Spleen (tissue), 11 donors: ENCODE data around the gene C1QA. TPM values are rescaled to one million over a fixed set of nuclear protein-coding genes. Genes with fewer than 3 reads are reported as not detected.

Experiments used
- DNase-seq: peaks from one replicate; pipeline ENCODE4 v3.0.0-alpha.2; 2020
- H3K27ac ChIP-seq, 8 donors: fragments of 200-600 bp; sonication (generic) in 7 of 8; 1 replicate in 4 of 8; 2 replicates in 4 of 8; pipeline versions ENCODE4 v1.5.0 to v1.8.0; 2016 to 2021; ENCODE audit warnings: inconsistent platforms in 4 of 8, mild to moderate bottlenecking in 4 of 8, moderate library complexity in 1 of 8
- H3K27me3 ChIP-seq, 7 donors: fragments of 200-600 bp; sonication (generic) in 6 of 7; replicated peaks in 1 of 7; 1 replicate in 4 of 7; 2 replicates in 3 of 7; pipeline versions ENCODE4 v1.5.0 to v1.8.0; 2016 to 2021; ENCODE audit warnings: inconsistent platforms in 3 of 7, mild to moderate bottlenecking in 1 of 7
- H3K36me3 ChIP-seq, 6 donors: fragments of 200-600 bp; sonication (generic) in 5 of 6; 1 replicate in 4 of 6; 2 replicates in 2 of 6; pipeline versions ENCODE4 v1.5.0 to v1.8.0; 2016 to 2021; ENCODE audit warnings: inconsistent platforms in 2 of 6
- H3K4me1 ChIP-seq, 6 donors: fragments of 200-600 bp; sonication (generic) in 5 of 6; 1 replicate in 3 of 6; 2 replicates in 3 of 6; pipeline versions ENCODE4 v1.5.0 to v1.8.0; 2016 to 2021; ENCODE audit warnings: inconsistent platforms in 3 of 6
- H3K4me3 ChIP-seq, 8 donors: fragments of 200-600 bp; sonication (generic) in 7 of 8; 1 replicate in 4 of 8; 2 replicates in 4 of 8; pipeline versions ENCODE4 v1.5.0 to v1.8.0; 2016 to 2021; ENCODE audit warnings: inconsistent platforms in 4 of 8, mild to moderate bottlenecking in 4 of 8, moderate library complexity in 2 of 8
- H3K9me3 ChIP-seq, 8 donors: fragments of 200-600 bp; sonication (generic) in 7 of 8; 1 replicate in 4 of 8; 2 replicates in 4 of 8; pipeline versions ENCODE4 v1.5.0 to v1.8.0; 2016 to 2021; ENCODE audit warnings: inconsistent platforms in 4 of 8
- POLR2A ChIP-seq, 3 donors: fragments of 450-650 bp; IDR thresholded peaks; one replicate each; pipeline ENCODE4 v1.5.1; 2017; ENCODE audit warnings: antibody characterized with exemption in 3 of 3, mild to moderate bottlenecking in 1 of 3
- POLR2AphosphoS5 ChIP-seq, 3 donors: sonication (generic); formaldehyde crosslinking; IDR thresholded peaks; one replicate each; pipeline ENCODE4 v1.5.1; 2017; ENCODE audit warnings: antibody characterized with exemption in 3 of 3
- WGBS, 5 donors: extraction: QIAGEN DNeasy Blood & Tissue Kit in 3 of 5; methylation state at CpG; one replicate each; pipeline versions ENCODE4 v1.1.5 to v1.1.7; 2013 to 2018; 5-methylcytosine and 5-hydroxymethylcytosine counted together
- intact Hi-C: fragments of 100-400 bp; cut with DNase I; formaldehyde crosslinking; loops from one replicate; pipeline ENCODE4 v1.15.0; 2023; ENCODE audit warnings: low total_unique reads
- polyA plus RNA-seq, 3 donors: library from polyadenylated mRNA; stranded (reverse); fragments of 200-250 nt; gene quantifications; one replicate each; pipeline ENCODE4 v1.2.1, GENCODE V29; 2013
- total RNA-seq, 7 donors: library from RNA; depleted of rRNA in 3 of 7; stranded (reverse); fragments of >200 nt in 3 of 7; fragmentation: NEBNext Ultra II Directional in 4 of 7; extraction: Animal tissue kit (Norgen Biotek cat#: 25700) in 4 of 7; gene quantifications; one replicate each; pipeline versions ENCODE4 v1.1.0 to v1.2.1, GENCODE V29; 2016 to 2021
- TF ChIP-seq, protein P1 (sequence below), 11 experiments: fragments of 200-600 bp in 7 of 11; fragments of 450-650 bp in 4 of 11; sonication (generic) in 4 of 11; IDR thresholded peaks in 8 of 11; conservative IDR thresholded peaks in 3 of 11; 1 replicate in 7 of 11; 2 replicates in 4 of 11; pipeline versions ENCODE4 v1.4.0 to v1.8.0; 2016 to 2021; ENCODE audit warnings: antibody characterized with exemption in 11 of 11, inconsistent platforms in 4 of 11, mild to moderate bottlenecking in 1 of 11
- donor health status: healthy with polysubstance abuse.
- donor health status: DM: no; HTN: no; CAD: no; lungs with moderate emphysema.
- donor health status: DM: no; HTN: no; CAD: no.
- donor health status: Bipolar disorder and iron deficiency.
- donor health status: healthy.
- donor health status: DM: no; HTN: no; CAD: no.
- donor health status: DM: yes; HTN: yes; CAD: no.

Gene C1QA
- total and polyA plus RNA-seq, 10 donors = 296 to 1,485 (median 925) TPM

DNA sequence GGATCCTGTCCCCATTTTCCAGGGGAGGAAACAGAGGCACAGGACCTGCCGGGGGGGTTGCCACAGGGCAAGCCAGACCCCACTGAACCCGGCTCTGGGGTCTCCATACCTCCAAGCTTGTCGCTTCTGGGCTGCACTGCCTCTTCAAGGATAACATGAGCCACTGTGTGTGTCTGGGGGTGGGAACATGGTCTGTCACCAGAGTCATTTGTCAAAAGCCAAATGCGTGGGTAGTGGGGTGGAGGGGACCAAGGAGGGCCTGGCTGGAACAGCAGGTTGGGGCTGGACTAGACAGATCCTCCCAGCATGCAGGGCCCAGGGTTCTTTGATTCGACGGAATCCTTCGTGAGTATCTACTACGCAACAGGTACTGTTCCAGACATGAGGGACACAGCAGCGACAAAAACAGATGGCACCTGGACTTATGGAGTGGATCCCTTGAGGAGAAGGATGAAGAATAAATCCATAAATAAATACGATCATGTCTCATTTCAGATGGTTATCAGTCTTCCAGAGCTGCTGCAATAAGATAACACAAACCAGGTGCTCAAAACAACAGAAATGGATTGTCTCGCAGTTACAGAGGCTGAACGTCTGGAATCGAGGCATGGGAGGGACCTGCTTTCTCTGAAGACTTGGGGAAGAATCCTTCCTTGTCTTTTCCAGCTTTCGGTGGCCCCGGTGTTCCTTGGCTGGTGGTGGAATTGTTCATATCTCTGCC is 45.3 kb downstream of the C1QA start:
- no peaks in the 10 kb centered on the region for H3K36me3 ChIP-seq
- H3K27me3 ChIP-seq = peaks cover 0 to 42% (median 0%) of the 10 kb centered on the region in 7 donors
- DNase-seq = peak; percentile 21
- intact Hi-C loops = no loop called here
- no peak overlapping the region for H3K27ac ChIP-seq
- H3K9me3 ChIP-seq = no peaks in the 10 kb centered on the region
- WGBS, 5 donors = 78 to 84% (median 81%) methylated on average over 15 of the region's 15 CpGs
- H3K4me3 ChIP-seq = no peak overlapping the region
- H3K4me1 ChIP-seq = no peaks in the 10 kb centered on the region
- TF ChIP-seq POLR2A (IDR thresholded peaks at IDR 0.05) (no peak), POLR2AphosphoS5 (IDR thresholded peaks at IDR 0.05) (no peak)
- TF ChIP-seq, protein P1, sequence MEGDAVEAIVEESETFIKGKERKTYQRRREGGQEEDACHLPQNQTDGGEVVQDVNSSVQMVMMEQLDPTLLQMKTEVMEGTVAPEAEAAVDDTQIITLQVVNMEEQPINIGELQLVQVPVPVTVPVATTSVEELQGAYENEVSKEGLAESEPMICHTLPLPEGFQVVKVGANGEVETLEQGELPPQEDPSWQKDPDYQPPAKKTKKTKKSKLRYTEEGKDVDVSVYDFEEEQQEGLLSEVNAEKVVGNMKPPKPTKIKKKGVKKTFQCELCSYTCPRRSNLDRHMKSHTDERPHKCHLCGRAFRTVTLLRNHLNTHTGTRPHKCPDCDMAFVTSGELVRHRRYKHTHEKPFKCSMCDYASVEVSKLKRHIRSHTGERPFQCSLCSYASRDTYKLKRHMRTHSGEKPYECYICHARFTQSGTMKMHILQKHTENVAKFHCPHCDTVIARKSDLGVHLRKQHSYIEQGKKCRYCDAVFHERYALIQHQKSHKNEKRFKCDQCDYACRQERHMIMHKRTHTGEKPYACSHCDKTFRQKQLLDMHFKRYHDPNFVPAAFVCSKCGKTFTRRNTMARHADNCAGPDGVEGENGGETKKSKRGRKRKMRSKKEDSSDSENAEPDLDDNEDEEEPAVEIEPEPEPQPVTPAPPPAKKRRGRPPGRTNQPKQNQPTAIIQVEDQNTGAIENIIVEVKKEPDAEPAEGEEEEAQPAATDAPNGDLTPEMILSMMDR (IDR thresholded peaks at IDR 0.05 in 8 of 11, conservative IDR thresholded peaks at IDR 0.05 in 3 of 11) = no peak

DNA sequence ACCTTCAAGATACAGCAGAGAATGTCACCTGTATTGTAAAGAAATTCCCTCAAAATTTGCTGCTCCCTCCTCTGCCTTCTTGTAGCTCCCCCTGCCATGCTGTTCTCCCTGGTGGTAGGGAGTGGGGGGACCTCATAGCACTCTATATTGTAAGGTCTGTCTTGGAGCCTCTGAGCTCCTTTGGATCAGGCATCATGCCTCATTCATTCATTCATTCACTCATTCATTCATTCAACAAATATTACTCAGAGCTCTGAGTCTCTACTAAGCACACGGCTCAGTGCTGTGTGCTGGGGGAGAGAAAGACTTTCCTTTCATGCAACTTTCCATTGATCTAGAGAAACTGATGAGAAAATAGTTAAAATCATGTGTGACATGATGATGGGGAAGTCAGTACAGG is 47.1 kb downstream of the C1QA start:
- DNase-seq = no peak
- 75 to 85% (median 83%) methylated on average over 1 of the region's 1 CpG for WGBS, 5 donors
- Histone ChIP-seq H3K4me1 (no peaks in the 10 kb centered on the region), H3K27ac (no peak overlapping the region), H3K27me3 (peaks cover 0 to 38% (median 0%) of the 10 kb centered on the region in 7 donors), H3K36me3 (no peaks in the 10 kb centered on the region), H3K9me3 (no peaks in the 10 kb centered on the region), H3K4me3 (no peak overlapping the region)
- intact Hi-C loops = no loop called here
- no peak for TF ChIP-seq POLR2A (IDR thresholded peaks at IDR 0.05)
- TF ChIP-seq, protein P1 (IDR thresholded peaks at IDR 0.05 in 8 of 11, conservative IDR thresholded peaks at IDR 0.05 in 3 of 11) = no peak
- TF ChIP-seq POLR2AphosphoS5 (IDR thresholded peaks at IDR 0.05) = no peak

DNA sequence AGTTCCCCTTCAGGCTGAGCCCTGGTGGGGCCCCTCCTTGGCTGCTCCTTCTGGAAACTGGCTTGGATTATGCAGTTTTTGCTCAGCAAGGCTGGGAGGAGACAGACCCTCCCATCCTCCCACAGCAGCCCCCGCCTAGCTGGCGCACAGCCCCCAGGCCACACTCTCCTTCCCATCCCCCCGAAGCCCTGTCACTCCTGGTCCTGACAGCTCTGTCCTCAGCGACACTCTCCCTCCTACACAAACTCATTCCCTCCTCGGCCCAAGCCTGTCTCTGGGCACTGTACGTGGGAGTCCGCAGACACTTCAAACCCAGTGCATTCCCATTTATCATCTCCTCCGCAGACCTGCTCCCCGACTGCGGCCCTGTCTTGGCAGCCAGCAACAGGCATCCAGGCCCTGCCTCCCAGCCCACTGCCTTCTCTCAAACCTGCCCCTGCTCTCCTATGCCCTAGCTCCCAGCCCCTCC is 49.2 kb downstream of the C1QA start:
- Histone ChIP-seq H3K36me3 (no peaks in the 10 kb centered on the region), H3K4me1 (no peaks in the 10 kb centered on the region), H3K27ac (no peak overlapping the region), H3K4me3 (no peak overlapping the region), H3K27me3 (peaks cover 0 to 38% (median 0%) of the 10 kb centered on the region in 7 donors), H3K9me3 (no peaks in the 10 kb centered on the region)
- no peak for DNase-seq
- TF ChIP-seq, protein P1 (IDR thresholded peaks at IDR 0.05 in 8 of 11, conservative IDR thresholded peaks at IDR 0.05 in 3 of 11) = no peak
- TF ChIP-seq POLR2AphosphoS5 (IDR thresholded peaks at IDR 0.05) (no peak), POLR2A (IDR thresholded peaks at IDR 0.05) (no peak)
- 60 to 75% (median 71%) methylated on average over 10 of the region's 10 CpGs for WGBS, 5 donors
- intact Hi-C loops = no loop called here

DNA sequence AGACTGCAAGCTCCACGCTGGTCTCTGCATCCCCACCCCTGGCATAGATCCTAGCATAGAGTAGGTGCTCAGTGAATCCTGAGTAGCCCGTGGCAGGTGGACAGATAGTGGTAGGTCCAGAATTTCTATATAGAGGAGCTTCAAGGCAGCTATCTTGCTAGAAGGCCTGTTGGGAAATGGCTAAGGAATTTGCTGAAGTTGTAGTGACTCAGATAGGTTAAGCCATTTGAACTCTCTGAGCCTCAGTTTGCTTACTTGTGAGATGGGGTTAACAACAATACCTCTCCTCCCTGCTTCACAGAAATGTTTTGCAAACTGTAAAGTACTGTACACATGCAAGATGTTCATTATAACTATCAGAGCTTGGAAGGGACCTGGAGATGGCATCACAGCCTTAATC is 50.8 kb downstream of the C1QA start:
- peaks cover 0 to 32% (median 0%) of the 10 kb centered on the region in 7 donors for H3K27me3 ChIP-seq
- DNase-seq = no peak
- intact Hi-C loops = no loop called here
- TF ChIP-seq POLR2A (IDR thresholded peaks at IDR 0.05) = no peak
- TF ChIP-seq POLR2AphosphoS5 (IDR thresholded peaks at IDR 0.05) = no peak
- TF ChIP-seq, protein P1 (IDR thresholded peaks at IDR 0.05 in 8 of 11, conservative IDR thresholded peaks at IDR 0.05 in 3 of 11) = no peak
- no peaks in the 10 kb centered on the region for H3K9me3 ChIP-seq
- H3K4me3 ChIP-seq = no peak overlapping the region
- H3K36me3 ChIP-seq = no peaks in the 10 kb centered on the region
- WGBS, 5 donors = 67 to 85% (median 84%) methylated on average over 2 of the region's 2 CpGs
- H3K27ac ChIP-seq = no peak overlapping the region
- H3K4me1 ChIP-seq = no peaks in the 10 kb centered on the region
